WERI-Rb-1 (cell line): ENCODE measurements around the gene S100A12.
A peak's percentile ranks its signal among the peaks of the same experiment; 100 is the strongest.

ENCODE experiments used
- DNase-seq: peaks from one replicate; pipeline ENCODE4 v3.0.0-alpha.2; 2020
- H3K27ac ChIP-seq: fragments of 250-450 bp; sonication (Bioruptor Pico); 2 replicates; pipeline ENCODE4 v1.5.1; 2020; ENCODE audit warnings: mild to moderate bottlenecking, moderate library complexity
- H3K27me3 ChIP-seq: fragments of 250-450 bp; sonication (Bioruptor Pico); 2 replicates; pipeline ENCODE4 v1.5.1; 2021; ENCODE audit warnings: mild to moderate bottlenecking, low read depth, moderate library complexity; ENCODE audit not compliant: insufficient read depth, severe bottlenecking
- H3K36me3 ChIP-seq: fragments of 250-450 bp; sonication (Bioruptor Pico); 2 replicates; pipeline ENCODE4 v1.5.1; 2020; ENCODE audit warnings: mild to moderate bottlenecking, moderate library complexity
- H3K4me3 ChIP-seq: 2 replicates; pipeline ENCODE4 v1.5.1; 2011; ENCODE audit warnings: low read depth, mild to moderate bottlenecking, control low read depth, low read length
- H3K9me3 ChIP-seq: fragments of 250-450 bp; sonication (Bioruptor Pico); 2 replicates; pipeline ENCODE4 v1.5.1; 2021; ENCODE audit warnings: mild to moderate bottlenecking, moderate library complexity; ENCODE audit not compliant: severe bottlenecking
- TF ChIP-seq, protein P1 (sequence below): IDR thresholded peaks from 2 replicates; pipeline ENCODE4 v1.5.1; 2011; ENCODE audit warnings: low read depth, mild to moderate bottlenecking, control low read depth, inconsistent platforms, low read length

S100A12 gene

GRCh38 chr1:153402226-153402625 lies 26.8 kb upstream of the S100A12 start:
- Histone ChIP-seq H3K36me3 (no peaks in the 10 kb centered on the region), H3K9me3 (peaks cover 21% of the 10 kb centered on the region), H3K27me3 (peaks cover 85% of the 10 kb centered on the region), H3K27ac (no peak overlapping the region), H3K4me3 (no peak overlapping the region)
- DNase-seq = peak; percentile 4
- TF ChIP-seq, protein P1, sequence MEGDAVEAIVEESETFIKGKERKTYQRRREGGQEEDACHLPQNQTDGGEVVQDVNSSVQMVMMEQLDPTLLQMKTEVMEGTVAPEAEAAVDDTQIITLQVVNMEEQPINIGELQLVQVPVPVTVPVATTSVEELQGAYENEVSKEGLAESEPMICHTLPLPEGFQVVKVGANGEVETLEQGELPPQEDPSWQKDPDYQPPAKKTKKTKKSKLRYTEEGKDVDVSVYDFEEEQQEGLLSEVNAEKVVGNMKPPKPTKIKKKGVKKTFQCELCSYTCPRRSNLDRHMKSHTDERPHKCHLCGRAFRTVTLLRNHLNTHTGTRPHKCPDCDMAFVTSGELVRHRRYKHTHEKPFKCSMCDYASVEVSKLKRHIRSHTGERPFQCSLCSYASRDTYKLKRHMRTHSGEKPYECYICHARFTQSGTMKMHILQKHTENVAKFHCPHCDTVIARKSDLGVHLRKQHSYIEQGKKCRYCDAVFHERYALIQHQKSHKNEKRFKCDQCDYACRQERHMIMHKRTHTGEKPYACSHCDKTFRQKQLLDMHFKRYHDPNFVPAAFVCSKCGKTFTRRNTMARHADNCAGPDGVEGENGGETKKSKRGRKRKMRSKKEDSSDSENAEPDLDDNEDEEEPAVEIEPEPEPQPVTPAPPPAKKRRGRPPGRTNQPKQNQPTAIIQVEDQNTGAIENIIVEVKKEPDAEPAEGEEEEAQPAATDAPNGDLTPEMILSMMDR = no peak

GRCh38 chr1:153401461-153401860 lies 26.0 kb upstream of the S100A12 start:
- Histone ChIP-seq H3K27ac (no peak overlapping the region), H3K27me3 (peaks cover 86% of the 10 kb centered on the region), H3K9me3 (peaks cover 19% of the 10 kb centered on the region), H3K36me3 (no peaks in the 10 kb centered on the region), H3K4me3 (no peak overlapping the region)
- TF ChIP-seq, protein P1 = no peak
- DNase-seq = no peak

DNA sequence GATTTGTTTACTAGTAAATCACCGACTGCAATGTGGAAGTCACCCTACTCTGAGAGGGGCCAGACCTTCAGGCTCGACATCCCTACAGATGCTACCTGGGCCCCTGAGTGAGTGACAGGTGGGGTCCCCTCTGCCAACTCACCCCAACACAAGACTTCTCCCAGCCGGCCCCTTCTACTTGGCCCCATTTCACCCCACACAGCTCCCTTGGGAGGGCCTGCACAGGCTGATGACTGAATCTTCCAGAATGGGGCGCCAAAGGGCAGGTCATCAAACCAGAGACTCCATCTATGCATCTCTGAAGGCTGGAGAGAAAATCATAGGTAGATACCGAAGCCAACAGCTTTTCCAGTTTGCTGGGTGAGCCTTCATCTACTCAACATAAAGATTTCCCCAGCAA lies 24.8 kb upstream of the S100A12 start:
- DNase-seq = peak; percentile 69
- TF ChIP-seq, protein P1 = peak; percentile 54
- H3K27me3 ChIP-seq = peaks cover 93% of the 10 kb centered on the region
- peaks cover 19% of the 10 kb centered on the region for H3K9me3 ChIP-seq
- H3K36me3 ChIP-seq = no peaks in the 10 kb centered on the region
- H3K27ac ChIP-seq = no peak overlapping the region
- no peak overlapping the region for H3K4me3 ChIP-seq

- no peak overlapping the region for H3K4me3 ChIP-seq
- peaks cover 96% of the 10 kb centered on the region for H3K27me3 ChIP-seq
- no peak overlapping the region for H3K27ac ChIP-seq
- peaks cover 14% of the 10 kb centered on the region for H3K9me3 ChIP-seq
- peak; percentile 7 for DNase-seq
- no peaks in the 10 kb centered on the region for H3K36me3 ChIP-seq
- TF ChIP-seq, protein P1 = no peak
Observed at GRCh38 chr1:153399401-153400055, 24.1 kb upstream of the S100A12 start.

DNA sequence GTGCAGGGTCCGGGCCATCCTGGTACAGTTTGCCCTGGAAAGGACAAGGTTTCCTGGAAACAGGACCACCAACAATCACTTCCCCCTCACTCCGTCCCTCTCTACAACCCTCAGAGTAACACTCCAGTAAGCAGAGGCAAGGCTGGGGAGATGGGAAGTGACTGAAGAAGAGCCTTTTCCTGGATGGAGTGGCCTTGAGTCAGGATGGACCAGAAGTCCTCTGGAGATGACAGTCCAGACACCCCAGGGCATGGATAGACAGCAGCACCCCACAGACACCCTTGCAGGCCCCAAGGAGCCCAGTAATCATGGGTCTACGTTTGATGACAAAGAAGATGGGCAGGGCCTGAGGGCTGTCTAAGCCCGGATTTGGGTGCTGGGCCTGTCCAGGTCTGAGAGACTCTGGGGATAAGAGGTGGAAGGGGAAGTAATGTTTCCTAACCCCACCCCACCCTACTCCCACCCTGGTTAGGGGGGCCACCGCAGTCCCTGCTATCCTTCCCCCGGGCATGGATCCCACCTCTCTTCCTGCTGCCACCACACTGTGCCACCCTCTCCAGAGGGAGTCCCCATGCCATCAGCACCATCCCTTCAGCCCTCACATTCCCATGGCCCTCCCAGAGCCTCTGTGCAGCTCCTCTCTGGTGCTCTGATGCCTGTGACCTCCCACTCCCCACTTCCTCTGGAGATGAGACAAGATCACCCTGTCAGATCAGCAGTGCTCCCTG lies 22.7 kb upstream of the S100A12 start:
- DNase-seq = peak; percentile 14

More for the DNA sequence above, 22.7 kb upstream of the S100A12 start:
- Histone ChIP-seq H3K36me3 (no peaks in the 10 kb centered on the region), H3K9me3 (peaks cover 7% of the 10 kb centered on the region), H3K4me3 (no peak overlapping the region), H3K27me3 (peaks cover 100% of the 10 kb centered on the region), H3K27ac (no peak overlapping the region; the same call in 1 of the 2 replicates)
- TF ChIP-seq, protein P1 = no peak
